Activated naive CD4-positive, alpha-beta T cell treated with Interleukin-2 at 50 U/mL for 16 hours (primary cell): ENCODE measurements around the gene P2RY12.

Source experiments
- DNase-seq: peaks from one replicate; pipeline ENCODE4 v3.0.0-alpha.2; 2020

P2RY12 gene

DNA sequence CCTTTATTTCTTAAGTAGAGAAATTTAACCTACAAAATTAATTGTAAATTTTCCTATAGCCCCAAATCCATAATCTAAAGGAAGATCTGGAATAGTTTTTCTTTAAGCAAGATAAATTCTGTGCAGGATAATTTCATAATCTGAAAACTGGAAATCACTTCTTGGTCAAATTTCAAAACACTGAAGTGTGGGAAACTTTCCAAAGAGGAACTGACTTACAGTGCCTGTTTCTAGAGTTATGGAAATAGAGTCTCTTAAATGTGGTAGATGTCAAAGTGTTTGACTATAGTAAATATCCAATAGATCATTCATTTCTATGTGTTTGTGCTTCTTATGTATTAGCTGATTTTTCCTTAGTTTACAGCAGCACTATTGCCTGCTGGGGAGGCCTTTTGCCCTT lies 53.7 kb downstream of the P2RY12 start:
- no peak for DNase-seq

DNA sequence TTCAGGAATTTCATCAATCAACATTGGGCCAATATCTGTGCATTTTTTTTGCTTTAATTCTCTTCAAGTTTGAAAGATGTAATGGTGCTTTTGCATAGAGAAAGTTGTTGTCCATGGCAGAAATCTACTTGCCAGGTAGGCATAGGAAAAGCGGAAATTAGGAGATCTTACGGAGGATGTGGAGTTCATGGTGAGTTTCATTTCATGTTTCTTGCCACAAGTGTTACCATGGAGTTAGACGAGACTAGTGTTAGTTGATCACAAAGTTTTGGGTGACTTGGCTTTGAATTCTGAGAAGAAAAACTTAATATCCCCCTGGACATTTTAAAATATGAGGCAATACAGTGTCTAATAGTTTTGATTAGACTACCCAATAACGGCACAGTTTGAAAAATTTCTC lies 54.2 kb downstream of the P2RY12 start:
- no peak for DNase-seq

DNA sequence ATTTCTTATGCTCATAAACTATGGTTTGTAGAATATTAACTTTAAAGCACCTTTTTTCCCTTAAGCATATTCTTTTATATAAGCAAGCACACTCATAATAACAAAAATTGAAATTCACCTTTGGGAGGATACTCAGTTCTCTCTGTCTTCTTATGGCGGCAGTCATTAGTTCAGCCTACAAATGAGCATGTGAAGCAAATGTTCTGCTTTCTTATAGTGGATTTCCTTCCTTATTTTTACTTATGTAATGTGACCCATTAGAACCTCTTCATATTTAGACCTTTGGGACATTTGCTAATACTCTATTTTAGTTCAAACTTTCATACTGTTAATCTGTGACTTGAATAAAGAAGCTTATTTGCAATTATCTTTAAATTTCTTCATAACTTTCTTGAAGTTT lies 55.2 kb downstream of the P2RY12 start, which contains the start of gene P2RY13:
TSS of gene P2RY13 (minus strand) at position 187 of the 400 bp plus-strand sequence. CDS start at position 166, 21 bp downstream.
- DNase-seq: no peak

DNA sequence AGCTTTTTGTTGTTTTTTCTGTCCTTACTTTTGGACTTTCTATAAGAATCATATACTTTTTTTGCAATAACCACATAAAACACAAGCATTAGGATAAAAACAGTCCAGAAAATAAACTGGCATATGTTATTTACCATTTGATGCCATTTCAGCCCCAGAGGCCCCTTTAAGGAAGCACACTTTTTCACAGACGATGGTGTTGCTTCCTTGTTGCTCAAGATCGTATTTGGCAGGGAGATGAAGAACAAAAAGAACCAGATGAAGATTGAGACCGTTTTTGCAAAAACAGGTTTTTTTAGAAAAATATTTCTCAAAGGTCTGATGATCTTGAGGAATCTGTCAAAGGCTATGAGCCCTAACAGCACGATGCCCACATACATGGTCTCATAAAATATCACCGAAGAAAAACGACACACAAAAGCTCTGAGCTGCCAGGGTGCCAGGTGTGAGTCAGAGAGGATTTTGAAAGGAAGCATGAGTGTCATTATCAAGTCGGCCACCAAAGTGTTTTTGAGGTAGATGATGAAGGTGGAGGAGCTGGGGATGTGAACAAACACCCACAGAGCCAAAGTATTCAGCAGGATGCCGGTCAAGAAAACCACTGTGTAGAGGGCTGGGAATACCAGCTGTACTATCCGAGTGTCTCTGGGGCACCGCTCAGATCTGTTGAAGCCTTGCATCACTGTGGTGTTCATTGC lies 56.1 kb downstream of the P2RY12 start:
- no peak for DNase-seq

DNA sequence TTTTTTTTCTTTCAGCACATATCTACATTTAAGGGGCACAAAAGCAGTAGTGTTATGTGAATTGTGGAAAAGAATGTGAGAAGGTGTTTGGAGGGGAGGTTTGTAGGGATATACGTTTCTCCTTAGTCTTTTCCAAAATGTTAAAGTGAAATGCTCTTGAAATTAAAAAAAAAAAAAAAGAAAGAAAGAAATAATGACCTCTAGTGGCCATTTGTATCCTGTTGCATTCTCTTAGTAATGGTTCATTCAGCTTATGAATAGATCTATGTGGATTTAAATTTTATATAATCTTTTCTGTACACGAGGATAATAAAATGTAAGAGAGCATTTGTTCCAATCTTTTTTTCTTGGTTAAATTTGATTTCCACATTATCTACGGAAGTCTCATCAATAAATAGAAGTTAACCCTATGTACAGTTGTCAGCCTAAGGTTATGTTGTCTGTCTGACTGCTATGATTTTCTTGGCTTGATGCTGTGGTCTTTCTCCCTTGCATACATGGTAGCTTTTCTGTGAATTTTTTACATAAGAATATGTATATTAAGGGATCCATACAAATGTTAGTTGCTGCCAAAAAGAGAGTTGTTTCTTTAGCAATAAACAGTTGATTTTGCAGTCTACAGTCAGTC lies 56.9 kb downstream of the P2RY12 start:
- no peak for DNase-seq

DNA sequence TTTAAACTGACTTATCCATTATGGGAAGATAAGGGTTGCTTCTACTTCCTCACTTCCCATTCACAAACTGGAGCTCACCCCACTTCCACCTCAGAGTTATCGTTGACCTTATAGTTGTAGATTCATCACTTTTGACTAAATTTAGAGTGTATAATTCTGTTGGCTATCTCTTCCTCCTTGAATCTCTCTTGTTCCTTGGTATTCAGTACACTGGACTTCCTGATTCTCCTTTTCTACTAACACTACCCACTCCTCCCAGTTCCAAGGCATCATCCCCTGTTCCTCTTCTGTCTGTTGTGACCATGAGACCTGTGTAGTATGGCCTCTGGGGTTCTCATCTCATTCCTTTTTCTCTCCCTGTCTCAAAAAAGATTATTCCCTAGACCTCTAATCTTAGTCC lies 62.0 kb downstream of the P2RY12 start:
- DNase-seq: no peak

DNA sequence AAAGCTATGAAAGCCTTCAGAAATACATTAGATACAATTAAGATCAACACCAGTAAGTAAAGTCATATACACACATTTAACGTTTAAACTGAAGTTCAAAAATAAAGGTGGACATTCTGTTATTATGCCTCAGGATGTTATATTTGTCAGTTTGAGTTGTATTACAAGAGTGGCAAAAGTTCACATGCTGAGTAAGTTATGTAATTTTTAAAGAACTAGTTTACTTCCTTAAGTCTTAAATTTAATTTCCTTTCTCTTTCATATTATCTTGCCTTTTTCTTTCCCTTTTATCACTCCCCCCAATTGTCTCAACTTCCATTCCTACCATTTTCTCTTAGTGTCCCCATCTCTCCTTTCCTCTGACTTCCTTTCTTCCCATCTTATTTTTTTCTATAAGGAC lies 63.0 kb downstream of the P2RY12 start:
- DNase-seq: no peak

DNA sequence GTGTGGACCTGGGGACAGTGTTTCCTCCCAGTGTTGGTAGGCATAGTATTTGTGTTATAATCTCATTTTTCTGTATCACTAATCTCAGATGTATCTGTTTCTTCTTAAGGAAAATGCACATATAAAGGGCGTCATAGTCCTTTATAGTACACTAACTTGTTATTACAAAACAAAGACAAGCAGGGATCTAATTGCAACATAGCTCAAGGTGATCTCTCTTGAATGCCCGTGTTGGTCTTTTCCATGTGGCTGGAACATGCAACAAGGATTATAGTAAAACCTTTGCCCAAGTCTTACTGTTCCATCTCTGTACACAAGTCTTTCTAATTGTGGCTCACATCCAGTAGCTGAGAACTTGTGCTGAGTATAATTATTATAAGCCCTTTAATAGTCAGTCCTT lies 64.4 kb downstream of the P2RY12 start:
- DNase-seq: no peak

DNA sequence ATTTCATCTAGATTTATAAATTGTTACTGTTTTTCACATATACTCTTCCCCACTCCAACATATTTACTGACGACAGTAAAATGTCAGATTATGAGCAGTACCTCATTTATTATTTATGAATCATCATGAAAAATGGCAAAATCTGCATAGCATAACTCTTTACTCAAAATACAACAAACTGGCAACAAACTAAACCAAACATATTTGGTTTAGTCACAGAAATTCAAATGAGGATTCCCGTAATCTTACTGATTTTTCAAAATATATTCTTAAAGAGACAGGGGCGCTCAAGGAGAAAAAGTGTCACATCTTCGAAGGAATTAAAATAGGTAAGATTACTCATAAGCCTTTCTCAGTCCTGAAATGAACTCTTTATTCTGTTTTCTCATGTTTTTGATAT lies 64.9 kb downstream of the P2RY12 start:
- DNase-seq: no peak

DNA sequence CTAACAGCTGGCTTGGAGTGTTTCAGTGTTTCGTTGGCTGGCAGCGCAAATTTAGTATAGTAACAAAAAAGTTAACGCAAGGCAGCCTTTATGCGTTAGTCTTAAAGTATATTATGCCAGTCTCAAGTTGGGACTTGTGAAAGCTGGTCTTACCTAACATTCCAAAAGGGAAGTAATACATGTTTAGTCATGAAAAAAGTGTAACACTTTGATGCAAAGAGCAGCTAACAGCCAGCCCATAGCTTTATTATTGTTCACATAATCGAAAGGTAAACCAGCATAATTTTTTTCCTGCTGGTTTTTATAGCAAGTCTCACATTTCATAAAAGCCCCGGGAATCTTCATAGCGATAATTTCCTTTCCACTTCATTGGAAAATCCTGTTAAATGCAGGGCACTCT lies 65.6 kb downstream of the P2RY12 start:
- DNase-seq: no peak

DNA sequence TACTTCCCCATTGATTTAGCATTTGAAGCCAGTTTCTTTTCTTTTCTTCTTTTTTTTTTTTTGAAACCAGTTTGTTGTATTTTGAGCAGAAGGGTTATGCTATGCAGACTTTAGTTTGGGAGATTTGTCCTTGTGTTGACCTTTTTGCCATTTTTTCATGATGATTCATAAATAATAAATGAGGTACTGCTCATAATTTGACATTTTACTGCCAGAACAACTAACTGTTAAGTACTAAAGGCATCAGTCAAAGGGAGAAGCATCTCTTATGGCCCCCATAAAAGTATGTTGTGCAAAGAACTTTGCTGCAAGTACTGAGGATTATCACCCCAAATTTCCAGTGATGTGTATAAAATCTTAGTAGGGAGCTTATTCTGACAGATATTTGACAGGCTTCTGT lies 66.2 kb downstream of the P2RY12 start:
- DNase-seq: no peak

DNA sequence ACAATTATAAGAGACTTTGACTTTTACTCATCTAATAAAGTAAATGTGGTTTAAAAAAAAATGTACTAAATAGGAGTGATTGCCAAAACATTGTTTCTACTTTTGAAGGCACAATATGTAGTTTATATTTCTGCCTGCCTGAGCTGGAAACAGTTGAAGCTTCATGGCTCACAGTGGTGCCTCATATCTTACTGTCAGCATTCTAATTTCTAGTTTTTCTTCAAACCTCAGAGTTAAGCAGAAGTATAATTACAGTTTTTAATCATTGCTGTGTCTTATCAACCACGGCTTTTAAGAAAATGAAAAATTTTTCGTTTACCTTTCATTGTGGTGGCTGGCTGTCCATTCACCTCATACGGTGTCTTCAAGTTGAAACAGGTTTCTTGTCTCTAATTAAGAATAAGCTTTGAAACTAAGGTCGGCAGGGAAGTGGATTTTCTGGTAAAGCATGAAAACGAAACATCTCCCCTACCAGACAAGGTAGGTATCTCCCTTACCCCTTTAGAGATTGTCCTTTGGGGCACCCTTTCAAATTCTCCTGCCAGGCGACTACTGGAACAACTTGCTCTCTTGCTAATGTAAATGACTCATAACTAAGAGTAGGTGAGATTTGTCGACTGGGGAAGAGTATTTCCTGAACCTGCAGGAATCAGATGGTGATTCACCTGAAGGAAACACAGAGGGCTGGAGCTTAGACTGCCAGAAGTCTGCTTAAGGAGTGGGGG lies 68.1 kb downstream of the P2RY12 start, which contains the start of gene GPR87:
TSS of gene GPR87 (minus strand) at position 554 of the 725 bp plus-strand sequence. CDS start 16,720 bp downstream, outside the sequence.
- peak; percentile 27 for DNase-seq

DNA sequence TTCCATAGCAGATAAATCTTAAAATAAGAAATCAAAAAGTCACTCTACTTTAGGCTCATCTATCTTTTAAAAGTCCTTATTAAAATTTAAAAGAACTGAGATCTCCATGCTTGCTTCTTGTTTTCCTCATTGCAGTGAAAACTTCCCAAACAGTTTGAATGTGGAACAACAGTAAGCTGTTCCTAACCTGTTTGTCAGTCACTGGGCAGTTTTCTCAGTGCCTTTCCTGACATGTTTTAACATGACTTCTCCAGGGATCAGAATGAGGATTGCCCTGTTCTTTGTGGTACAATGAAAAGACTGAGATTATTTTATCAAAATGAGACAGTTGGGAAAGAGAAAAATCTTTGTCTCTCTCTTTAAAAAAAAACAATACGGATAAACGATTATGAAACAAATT lies 68.7 kb downstream of the P2RY12 start:
- no peak for DNase-seq

DNA sequence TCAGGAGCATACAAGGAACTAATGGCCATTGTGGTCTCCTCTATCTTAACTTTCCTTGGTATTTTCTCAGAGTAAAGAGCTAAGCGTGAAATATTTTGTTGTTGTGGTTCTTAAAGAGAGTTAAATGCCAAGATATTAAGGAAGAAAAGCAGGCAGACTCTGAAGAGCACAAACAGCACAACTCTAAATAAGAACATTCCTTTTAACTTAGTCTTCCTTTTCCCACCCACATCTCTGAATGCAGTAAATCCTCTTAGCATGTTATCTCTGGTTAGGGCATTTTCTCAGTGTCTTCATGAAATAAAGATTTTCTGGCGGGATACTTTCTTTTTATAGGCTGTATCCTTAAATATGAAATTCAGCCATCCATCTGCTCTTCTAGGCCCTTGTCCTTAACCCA lies 69.4 kb downstream of the P2RY12 start:
- DNase-seq: no peak

DNA sequence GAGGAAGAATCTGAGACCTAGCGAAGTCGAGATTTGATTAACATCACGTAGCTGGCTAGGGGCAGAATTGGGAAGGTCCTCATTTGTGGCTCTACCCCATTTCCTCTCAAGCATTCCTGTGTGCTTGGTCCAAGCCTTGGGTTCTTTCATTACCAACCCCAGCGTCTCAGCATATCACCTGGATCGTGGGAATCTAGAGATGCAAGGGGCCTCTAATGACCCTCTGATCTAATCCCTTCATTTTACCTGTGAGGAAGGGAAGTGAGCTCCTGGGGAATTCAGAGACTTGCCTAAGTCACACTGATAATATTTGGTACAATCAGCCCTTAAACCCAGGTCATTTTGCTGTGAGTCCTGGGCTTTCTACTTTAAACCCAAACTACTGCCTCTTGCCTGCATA lies 70.0 kb downstream of the P2RY12 start:
- DNase-seq: no peak

DNA sequence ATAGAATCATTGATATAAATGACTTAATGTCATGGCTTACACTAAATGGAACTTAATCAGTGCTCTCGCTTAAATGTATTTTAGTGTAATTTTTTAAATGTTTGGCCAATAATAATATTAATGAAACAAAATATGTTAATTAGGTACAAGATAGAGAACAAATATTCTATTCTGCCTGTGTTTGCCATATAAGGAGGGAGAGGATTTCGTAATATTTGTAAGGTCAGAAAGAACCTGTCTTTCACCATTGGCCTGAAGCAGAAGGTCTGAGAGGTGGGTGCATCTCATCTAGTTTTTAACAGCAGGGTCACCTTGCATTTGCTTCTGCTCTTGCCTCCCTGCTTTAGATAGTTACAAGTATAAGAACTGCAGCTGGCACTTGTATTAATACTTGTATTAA lies 70.4 kb downstream of the P2RY12 start:
- DNase-seq: no peak

DNA sequence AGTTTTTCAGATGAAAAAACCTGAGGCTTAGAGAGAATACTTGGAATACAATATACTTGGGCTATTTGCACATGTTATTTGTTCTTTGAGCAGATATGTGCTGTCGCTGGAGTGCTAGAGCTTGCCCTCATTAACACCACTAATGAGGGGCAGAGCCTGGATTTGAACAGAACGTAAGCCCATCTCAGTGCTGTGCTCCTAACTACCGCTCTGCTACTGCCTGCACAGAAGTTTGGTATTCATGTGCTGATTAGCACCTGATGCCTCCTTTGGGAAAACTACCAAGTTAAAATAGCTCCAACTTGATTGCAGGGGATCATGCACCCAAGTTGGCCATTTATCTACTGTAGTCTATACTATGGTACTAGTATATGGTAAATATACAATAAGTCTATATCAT lies 71.6 kb downstream of the P2RY12 start:
- no peak for DNase-seq

DNA sequence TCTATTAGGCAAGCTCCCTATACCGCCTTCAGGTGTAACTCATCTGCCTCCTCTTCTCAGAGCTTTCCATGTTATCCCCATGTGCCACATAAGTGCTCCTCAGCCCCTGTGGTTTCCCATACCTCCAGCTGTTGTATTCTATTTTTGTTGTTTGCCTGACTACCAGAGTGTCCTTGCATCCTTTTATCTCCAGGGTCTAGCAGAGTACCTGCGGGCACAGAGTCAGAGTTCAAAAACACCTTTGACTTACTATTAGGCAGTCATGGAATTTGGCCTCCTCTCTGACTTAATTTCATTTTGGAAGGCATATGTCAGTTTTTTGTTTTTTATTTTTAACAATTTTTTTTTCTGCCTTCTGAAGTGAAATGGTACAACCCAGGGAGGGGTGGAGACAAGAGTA lies 75.0 kb downstream of the P2RY12 start:
- DNase-seq: no peak

DNA sequence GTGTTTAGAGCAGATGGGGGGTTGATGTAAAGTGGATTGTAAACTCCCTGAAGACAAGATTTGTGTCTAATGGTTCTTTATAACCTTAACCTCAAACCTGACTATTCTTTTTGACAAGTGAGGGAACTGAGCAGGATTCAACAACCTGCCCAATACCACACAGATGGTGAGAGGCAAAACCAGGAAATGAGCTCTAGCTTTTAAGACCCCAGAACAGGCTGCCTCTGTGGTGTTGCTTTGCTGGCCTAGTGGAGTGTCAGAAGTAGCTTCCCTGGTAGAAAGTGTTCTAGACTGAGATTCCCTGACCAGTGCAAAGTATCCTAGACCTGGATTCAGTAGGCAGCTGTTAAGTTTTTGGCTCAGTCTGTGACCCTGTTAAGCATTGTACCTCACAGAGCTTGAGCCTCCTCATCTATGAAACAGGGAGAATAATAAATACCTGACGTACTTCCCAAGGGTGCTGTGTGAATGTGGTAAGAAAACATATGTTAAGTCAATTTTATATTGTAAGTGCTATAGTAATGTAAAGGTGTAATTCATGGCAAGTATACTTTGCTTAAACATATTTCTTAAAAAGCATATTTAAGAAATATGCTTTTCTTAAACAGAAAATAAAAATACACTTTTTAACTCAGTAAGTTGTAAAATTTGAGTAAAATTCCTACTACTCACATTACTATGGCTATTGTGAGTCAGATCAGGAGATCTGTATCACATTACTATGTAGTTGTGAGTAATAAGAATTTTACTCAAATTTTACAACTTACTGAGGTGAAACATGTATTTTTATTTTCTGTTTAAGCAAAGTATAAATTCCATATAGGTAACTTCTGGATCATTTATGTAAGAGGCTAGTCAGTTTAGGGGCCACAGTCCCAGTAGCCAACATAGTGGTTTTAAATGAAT lies 76.7 kb downstream of the P2RY12 start:
- DNase-seq: no peak

DNA sequence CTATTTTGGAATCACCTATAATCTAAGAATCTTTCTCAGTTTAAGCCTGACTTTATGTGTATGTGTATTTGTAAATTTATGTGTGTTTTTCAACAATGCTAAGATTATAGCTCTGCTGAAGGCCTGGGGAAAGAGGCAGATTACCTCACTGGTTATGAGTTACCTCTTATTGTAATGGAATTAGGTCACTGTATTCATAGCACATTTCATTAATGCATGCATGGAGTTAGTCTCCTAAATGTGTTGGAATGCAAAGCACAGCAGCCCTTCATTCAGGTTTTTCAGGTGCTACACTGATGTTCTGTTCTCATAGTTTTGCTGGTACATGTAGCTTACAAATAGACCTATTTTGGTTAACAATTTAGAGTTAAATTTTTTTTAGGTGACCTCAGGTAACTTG lies 77.4 kb downstream of the P2RY12 start:
- DNase-seq: no peak

DNA sequence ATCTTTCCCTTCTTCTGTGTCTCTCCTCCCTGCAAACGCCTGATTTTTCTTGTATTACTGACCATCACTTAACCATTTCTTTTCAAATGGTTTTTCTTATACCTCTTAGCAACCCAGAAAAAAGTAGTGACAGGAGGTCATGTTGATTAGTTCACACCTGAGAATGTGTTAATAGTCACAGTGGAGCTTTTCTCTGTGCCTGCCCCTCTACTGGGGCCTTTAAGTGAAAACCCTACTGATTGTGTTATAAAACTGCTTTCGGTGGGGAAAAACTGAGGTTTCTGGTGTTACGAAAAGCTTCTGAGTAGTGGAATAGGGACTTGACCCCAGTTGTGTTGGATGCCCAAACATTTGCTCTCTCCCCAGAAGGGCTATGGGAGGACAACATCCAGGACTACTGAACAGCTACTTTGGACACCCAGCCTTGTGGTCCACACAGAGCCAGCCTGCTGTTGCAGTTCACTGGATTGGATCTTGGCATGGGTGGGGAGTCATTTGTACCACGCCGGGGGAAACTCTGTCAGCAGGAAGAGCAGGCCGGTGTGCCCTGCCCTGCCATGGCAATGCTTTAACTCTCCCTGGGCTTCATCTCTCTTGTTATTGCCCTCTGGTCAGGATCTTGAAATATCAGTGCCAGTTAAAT lies 78.3 kb downstream of the P2RY12 start:
- no peak for DNase-seq

DNA sequence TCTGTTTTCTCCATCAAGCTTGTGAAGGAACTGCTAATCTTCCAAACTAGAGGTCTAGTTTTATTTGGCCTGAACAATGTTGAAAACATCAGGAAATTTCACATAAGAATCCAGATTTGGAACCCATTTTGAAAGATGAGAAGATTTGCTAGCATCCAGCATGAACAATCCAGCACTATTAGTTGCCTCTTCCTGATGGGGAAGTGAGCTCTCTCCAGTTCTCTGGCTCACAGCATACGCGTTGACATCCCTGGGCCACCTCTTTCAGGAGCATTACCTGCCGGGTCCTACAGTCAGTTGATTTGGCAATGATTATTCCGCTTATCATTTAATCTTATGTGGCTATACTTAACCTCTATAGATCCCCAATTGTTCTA lies 78.8 kb downstream of the P2RY12 start:
- DNase-seq: no peak
